Measurements from ENCODE around the gene ABCF3. TPM values are rescaled to one million over a fixed set of nuclear protein-coding genes. Genes with fewer than 3 reads are reported as not detected.

ABCF3 gene
- total RNA-seq, 1 experiment from 2014 or later: 68.8 TPM

GRCh38 chr3:184235381-184236032, 49.5 kb downstream of the ABCF3 start:
- no peaks in the 10 kb centered on the region for H3K4me1 ChIP-seq
- TF ChIP-seq, protein P1, sequence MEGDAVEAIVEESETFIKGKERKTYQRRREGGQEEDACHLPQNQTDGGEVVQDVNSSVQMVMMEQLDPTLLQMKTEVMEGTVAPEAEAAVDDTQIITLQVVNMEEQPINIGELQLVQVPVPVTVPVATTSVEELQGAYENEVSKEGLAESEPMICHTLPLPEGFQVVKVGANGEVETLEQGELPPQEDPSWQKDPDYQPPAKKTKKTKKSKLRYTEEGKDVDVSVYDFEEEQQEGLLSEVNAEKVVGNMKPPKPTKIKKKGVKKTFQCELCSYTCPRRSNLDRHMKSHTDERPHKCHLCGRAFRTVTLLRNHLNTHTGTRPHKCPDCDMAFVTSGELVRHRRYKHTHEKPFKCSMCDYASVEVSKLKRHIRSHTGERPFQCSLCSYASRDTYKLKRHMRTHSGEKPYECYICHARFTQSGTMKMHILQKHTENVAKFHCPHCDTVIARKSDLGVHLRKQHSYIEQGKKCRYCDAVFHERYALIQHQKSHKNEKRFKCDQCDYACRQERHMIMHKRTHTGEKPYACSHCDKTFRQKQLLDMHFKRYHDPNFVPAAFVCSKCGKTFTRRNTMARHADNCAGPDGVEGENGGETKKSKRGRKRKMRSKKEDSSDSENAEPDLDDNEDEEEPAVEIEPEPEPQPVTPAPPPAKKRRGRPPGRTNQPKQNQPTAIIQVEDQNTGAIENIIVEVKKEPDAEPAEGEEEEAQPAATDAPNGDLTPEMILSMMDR (IDR thresholded peaks at IDR 0.05; ENCODE audit: insufficient read depth in 1 of 2, low read depth in 1 of 2, low read length in 1 of 2, severe bottlenecking in 1 of 2, unreplicated experiment in 1 of 2): no peak
- POLR2A ChIA-PET: interaction anchor here (0.7 kb wide), 1 partner anchor 49 kb away, joined by 6 read pairs; no protein-coding TSS in a partner anchor
- Mint-ChIP-seq H3K9me3 (ENCODE audit: unreplicated experiment) (no peaks in the 10 kb centered on the region), H3K27ac (ENCODE audit: unreplicated experiment) (no peak overlapping the region), H3K4me1 (ENCODE audit: low read depth, unreplicated experiment) (peaks cover 7% of the 10 kb centered on the region), H3K36me3 (ENCODE audit: insufficient read depth, unreplicated experiment) (peaks cover 10% of the 10 kb centered on the region), H3K4me3 (ENCODE audit: unreplicated experiment) (no peak overlapping the region), H3K27me3 (ENCODE audit: insufficient read depth, unreplicated experiment) (peaks cover 15% of the 10 kb centered on the region)
- intact Hi-C loops (cut with micrococcal nuclease; ENCODE audit: unreplicated experiment): no loop called here
- H3K9me3 ChIP-seq: no peaks in the 10 kb centered on the region
- CTCF ChIA-PET: no interaction called here
- H3K4me3 ChIP-seq (ENCODE audit: low read depth, low read length): no peak overlapping the region
- DNase-seq: no peak
- no peaks in the 10 kb centered on the region for H3K27me3 ChIP-seq (replicated peaks; ENCODE audit: control insufficient read depth, insufficient read depth, low read length)
- no TSS peak for BruUV-seq (replicated peaks)
- no peaks in the 10 kb centered on the region for H3K36me3 ChIP-seq (ENCODE audit: control insufficient read depth, insufficient read depth, low read length)

GRCh38 chr3:184236033-184236410, 50.0 kb downstream of the ABCF3 start:
- Histone ChIP-seq H3K4me1 (no peaks in the 10 kb centered on the region), H3K36me3 (ENCODE audit: control insufficient read depth, insufficient read depth, low read length) (no peaks in the 10 kb centered on the region), H3K27me3 (replicated peaks; ENCODE audit: control insufficient read depth, insufficient read depth, low read length) (no peaks in the 10 kb centered on the region), H3K9me3 (no peaks in the 10 kb centered on the region), H3K4me3 (ENCODE audit: low read depth, low read length) (no peak overlapping the region)
- TF ChIP-seq, protein P1 (IDR thresholded peaks at IDR 0.05; ENCODE audit: insufficient read depth in 1 of 2, low read depth in 1 of 2, low read length in 1 of 2, severe bottlenecking in 1 of 2, unreplicated experiment in 1 of 2): no peak
- intact Hi-C loops (cut with micrococcal nuclease; ENCODE audit: unreplicated experiment): no loop called here
- no peak overlapping the region for H3K27ac Mint-ChIP-seq (ENCODE audit: unreplicated experiment)
- peaks cover 5% of the 10 kb centered on the region for H3K4me1 Mint-ChIP-seq (ENCODE audit: low read depth, unreplicated experiment)
- POLR2A ChIA-PET: no interaction called here
- no peaks in the 10 kb centered on the region for H3K9me3 Mint-ChIP-seq (ENCODE audit: unreplicated experiment)
- CTCF ChIA-PET: interaction anchor here (0.6 kb wide), 1 partner anchor 79 kb away, joined by 3 read pairs; no protein-coding TSS in a partner anchor
- H3K27me3 Mint-ChIP-seq (ENCODE audit: insufficient read depth, unreplicated experiment): peaks cover 15% of the 10 kb centered on the region
- BruUV-seq (replicated peaks): no TSS peak
- peaks cover 13% of the 10 kb centered on the region for H3K36me3 Mint-ChIP-seq (ENCODE audit: insufficient read depth, unreplicated experiment)
- H3K4me3 Mint-ChIP-seq (ENCODE audit: unreplicated experiment): no peak overlapping the region
- peak in 1 of 2 experiments; percentile 17 for DNase-seq

- no peak overlapping the region for H3K27ac Mint-ChIP-seq (ENCODE audit: unreplicated experiment)
- TF ChIP-seq, protein P1 (IDR thresholded peaks at IDR 0.05; ENCODE audit: insufficient read depth in 1 of 2, low read depth in 1 of 2, low read length in 1 of 2, severe bottlenecking in 1 of 2, unreplicated experiment in 1 of 2): no peak
- intact Hi-C loops (cut with micrococcal nuclease; ENCODE audit: unreplicated experiment): no loop called here
- no peaks in the 10 kb centered on the region for H3K9me3 ChIP-seq
- no TSS peak for BruUV-seq (replicated peaks)
- POLR2A ChIA-PET: no interaction called here
- no peaks in the 10 kb centered on the region for H3K4me1 Mint-ChIP-seq (ENCODE audit: low read depth, unreplicated experiment)
- peaks cover 10% of the 10 kb centered on the region for H3K36me3 Mint-ChIP-seq (ENCODE audit: insufficient read depth, unreplicated experiment)
- no peak for DNase-seq
- CTCF ChIA-PET: interaction anchor here (0.6 kb wide), 1 partner anchor 78 kb away, joined by 3 read pairs; no protein-coding TSS in a partner anchor
- H3K27me3 ChIP-seq (replicated peaks; ENCODE audit: control insufficient read depth, insufficient read depth, low read length): no peaks in the 10 kb centered on the region
- peaks cover 9% of the 10 kb centered on the region for H3K27me3 Mint-ChIP-seq (ENCODE audit: insufficient read depth, unreplicated experiment)
- no peaks in the 10 kb centered on the region for H3K4me1 ChIP-seq
- no peak overlapping the region for H3K4me3 ChIP-seq (ENCODE audit: low read depth, low read length)
- H3K4me3 Mint-ChIP-seq (ENCODE audit: unreplicated experiment): no peak overlapping the region
- no peaks in the 10 kb centered on the region for H3K9me3 Mint-ChIP-seq (ENCODE audit: unreplicated experiment)
- H3K36me3 ChIP-seq (ENCODE audit: control insufficient read depth, insufficient read depth, low read length): no peaks in the 10 kb centered on the region
These were observed 50.6 kb downstream of the ABCF3 start for GRCh38 chr3:184236636-184237035.
